NCI-H1436 treated with DMSO at 0.1 percent for 48 hours (cell line): ENCODE results near the gene RHOJ.
"Not testable (repeated sequence)": the region's sequence is repeated elsewhere in the genome, so short reads cannot be mapped to it uniquely, and the experiment has no call there.

Experiments
- DNase-seq: peaks from one replicate; lab custom pipeline; 2025; lab: John Stamatoyannopoulos, UW

RHOJ gene

DNA sequence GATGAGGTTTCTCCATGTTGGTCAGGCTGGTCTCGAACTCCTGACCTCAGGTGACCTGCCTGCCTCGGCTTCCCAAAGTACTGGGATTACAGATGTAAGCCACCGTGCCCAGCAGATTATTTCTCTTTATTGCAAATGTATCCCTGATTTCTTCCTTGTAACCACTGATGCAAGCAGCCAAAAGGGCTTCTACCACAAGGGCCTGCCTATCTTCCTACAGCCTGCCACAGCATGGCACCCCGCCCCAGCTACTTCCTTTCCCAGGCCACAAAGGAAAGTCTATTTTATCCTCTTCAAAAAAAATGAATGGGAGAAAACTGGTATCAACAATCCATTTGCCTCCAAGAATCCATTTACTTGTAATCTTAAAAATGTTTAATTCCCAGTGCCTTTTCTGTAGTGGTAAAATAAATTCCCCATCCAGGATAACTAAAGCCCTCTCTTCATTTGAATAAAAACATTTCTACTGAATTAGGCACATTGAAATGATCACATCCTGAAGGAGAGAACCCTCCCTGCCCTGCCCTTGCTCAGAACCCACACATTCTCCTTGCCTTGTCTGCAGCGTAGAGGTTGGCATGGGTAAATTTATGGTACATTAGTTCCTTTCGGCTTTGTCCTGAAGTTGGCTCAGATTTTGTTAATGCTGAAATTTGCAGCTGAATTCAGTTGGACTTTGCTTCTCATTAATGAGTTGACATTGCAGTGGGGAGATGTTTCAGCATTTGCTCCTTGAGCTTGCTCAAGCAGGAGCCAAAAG is 95.3 kb downstream of the RHOJ start:
- DNase-seq: no peak

DNA sequence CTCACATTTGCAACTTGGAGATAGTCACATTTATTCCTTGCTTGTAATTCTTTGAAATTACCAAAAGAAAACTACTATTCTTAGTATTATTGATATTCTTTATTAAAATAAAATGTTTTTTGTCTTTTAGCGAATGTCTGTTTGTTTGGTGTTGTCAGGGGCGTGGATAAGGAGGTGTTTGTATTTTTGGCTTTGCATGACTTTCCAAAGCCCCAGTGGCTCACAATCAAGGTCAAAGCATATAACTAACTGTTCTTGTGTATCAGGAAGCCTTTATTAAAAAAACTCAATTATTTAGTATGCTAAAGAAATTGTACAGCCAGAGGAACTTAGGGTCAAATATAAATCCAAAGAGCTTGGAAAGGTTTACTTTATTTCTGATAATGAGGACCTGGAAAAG is 96.6 kb downstream of the RHOJ start:
- DNase-seq: no peak

DNA sequence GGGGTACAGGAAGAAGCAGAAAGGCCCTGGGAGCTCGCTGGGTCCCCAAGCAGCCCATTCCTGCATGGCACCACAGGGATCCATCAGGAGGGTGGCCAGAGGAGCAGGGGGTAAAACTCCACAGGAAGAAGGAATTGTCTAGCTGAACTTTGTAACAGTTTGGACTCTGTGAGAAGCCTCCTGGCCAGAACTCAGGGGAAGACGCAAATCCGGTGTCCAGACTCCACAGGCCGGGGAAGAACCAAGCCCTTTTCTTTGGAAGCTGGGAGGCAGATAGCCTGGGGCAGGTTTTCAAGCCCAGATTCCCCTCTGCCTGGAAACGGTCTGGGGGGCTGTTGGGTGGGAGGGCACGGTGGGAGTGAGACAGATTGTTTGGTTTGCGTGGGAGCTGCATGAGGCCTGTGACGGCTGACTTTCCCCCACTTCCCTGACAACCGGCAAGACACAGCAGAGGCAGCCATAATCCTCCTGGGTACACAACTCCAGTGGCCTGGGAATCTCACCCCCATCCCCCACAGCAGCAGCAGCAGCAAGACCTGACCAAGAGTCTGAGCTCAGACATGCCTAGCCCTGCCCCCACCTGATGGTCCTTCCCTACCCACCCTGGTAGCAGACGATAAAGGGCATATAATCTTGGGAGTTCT is 97.8 kb downstream of the RHOJ start:
- DNase-seq: no peak

DNA sequence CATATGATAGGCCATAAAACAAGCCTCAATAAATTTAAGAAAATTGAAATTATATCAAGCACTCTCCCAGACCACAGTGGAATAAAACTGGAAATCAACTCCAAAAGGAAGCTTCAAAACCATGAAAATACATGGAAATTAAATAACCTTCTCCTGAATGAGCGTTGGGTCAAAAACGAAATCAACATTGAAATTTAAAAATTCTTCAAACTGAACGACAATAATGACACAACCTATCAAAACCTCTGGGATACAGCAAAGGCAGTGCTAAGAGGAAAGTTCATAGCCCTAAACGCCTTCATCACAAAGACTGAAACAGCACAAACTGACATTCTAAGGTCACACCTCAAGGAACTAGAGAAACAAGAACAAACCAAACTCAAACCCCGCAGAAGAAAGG is 100.2 kb downstream of the RHOJ start:
- DNase-seq: not testable (repeated sequence)

DNA sequence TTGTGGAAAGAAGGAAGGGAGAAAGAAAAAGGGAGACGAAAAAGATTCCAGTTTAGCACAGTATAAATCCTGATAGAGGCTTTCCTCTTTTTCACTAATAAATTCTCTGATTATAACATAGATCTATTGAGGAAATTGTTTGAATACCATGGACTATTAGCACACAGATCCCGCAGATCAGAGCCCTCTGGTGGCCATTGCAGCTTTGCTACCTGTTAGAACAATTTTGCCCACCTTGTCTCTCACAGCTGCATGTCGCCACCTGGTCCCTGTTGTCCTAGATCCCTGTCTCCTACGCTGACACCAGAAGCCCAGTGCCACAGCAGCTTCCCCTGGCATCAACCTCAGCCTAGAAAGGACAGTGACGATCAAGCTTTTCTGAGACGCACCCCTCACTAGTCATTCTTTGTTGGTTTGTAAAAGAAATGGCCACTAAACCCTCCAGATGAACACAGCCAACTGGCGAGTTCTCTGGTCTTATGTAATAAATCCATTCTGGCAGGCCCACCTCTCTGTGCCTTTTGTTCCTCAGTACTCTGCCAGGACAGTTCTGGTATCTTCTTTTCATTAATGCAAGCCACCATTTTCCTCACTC is 104.6 kb downstream of the RHOJ start:
- DNase-seq: no peak

DNA sequence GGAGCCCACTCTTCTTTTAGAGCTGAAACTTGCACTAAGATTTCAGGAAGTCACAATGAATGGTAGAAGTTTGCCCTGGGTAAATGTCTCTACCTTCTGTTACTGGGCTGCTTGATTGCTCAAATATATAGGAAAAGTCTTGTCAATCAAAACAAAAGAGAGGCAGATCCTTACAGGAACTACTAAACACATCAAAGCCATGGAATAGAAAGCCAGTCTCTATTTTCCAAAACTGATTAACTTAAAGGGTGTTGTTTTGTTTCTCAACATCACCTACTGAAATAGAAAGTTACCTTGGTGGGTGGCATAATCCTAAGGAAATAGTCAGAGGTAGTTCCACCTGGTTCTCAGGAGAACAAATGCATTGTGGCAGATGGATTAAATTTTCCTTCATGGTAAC is 114.6 kb downstream of the RHOJ start, which contains the start of gene GPHB5:
GPHB5 (minus strand) TSS at position 101 of the 400 bp plus-strand sequence. CDS start 1,086 bp downstream, outside the sequence.
- no peak for DNase-seq

DNA sequence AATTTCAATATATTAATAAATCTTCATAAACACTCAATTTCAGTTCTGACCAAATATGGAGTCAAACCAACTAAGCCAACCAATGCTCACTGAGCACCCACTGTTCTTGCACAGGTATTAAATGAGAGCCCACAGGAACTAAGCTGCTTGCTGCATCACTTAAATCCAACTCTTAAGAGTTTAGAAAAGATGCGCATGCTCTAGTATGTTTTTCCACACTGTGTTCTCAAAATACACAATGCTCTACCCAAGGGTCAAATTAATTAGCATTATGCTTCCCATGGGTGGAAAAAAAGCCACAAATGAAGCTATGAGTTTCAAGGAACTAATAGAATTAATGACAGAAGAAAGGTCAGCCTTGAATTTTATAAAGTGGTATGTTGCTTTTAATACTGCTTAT is 118.2 kb downstream of the RHOJ start:
- DNase-seq: no peak

DNA sequence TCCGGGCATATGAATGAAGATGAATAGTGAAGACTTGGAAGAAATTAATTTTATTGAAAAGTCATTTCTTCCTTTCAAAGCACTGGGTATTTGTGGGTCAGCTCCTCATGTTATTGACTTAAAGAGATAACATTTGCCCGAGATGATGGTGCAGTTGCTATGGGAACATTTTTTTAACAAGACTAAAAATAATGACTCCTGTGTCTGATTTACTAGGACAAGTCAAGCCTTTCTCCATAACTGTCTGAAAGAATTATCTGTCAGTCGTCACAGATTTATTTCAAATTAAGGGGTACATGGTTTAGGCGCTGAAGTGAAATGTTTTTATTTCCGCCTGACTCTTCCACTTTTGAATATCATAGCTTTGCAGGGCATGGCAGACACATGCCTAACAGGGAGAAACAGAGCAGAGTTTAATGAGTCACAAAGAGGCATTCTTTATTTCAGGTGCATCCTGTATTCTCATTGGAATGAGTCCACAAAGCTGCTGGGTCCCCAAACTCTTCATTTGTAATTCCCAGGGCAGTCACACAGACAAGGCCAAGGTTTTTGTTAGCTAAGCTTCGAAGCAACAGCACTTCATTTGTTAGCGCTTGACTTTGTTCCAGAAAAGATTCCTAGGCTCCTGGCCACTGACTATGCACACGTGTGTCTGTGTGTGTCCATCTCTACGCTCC is 118.8 kb downstream of the RHOJ start:
- DNase-seq: no peak

DNA sequence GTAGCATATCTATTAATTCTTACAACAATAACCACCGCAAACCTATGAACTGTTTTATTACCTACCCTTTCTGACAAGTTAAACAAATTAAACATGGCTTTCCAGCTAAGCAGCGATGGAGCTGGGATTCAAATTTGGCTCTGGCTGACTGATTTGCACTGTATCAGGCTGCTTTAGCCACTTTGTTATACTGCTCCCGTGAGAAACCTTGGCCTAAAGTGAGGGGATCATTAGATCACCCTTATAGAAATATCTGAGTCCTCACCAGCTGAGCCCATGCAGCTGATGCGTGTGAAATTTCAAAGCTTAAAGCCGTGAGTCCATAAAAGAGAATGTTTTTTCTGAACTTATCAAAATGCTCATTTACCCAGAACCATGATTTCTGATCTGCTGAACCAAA is 122.6 kb downstream of the RHOJ start:
- DNase-seq: no peak

DNA sequence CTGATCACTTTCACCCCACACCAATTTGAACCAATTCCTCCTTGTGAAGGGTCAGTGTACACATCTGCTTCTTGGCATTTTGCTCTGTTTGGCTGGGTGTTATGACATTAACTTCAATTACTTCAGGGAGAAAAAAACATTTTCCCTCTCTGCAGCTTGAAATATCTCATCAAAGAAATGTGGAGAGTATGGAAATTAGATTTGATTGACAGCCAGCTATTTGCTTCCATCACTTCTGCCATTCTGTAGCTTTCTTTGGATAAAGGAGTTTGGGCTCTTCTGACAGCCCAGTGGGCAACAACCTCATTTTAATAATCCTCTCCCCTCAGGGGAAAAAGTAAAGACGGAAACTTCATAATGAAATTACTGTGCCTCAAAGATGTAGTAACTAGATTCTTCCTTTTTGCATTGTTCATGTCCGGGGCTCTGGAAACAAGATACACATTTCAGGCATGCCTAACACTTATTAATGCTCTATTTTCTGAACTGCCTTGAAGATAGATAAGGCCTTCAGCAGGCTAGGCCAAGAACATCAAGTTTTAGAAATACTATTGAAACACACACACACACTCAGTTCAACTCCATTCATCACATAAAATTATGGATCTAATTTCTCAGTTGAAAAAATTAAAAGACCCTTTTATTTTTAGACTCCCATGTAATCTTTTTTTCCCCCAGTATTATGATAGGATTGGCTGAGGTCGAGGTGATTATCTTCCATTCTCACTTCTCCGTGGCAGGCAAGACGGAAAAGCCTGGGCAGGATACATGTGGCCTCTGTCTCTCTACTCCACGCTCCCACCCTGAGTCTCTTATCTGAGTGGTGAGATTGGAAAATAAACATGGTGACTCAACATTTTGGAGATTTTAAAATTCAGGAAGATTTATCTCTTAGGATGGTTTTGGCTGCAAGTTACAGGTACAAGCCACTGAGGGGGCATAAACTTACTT is 124.8 kb downstream of the RHOJ start:
- no peak for DNase-seq

DNA sequence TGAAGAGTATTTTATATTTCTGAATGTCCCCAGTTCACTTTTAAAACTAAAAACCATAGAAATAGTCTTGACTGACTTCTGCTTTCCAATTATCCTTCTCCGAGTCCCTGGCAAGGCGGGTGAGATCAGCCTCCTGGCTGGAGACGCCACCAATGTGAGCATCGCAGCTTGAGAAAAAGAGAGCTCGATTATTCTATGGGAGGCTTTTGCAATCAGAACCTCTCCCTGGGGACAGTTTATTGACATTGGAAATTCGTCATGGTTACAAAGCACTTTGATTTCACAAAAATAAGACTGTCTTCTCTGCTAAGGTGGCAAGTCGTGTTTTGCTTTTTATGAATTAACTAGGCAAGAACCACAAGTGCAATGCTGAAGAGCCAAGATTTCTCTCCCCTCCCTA is 138.1 kb downstream of the RHOJ start:
- no peak for DNase-seq
